ENCODE measurements around the gene SELENBP1. TPM values are rescaled to one million over a fixed set of nuclear protein-coding genes. Genes with fewer than 3 reads are reported as not detected.

Gene SELENBP1
- total and polyA plus RNA-seq, 2 of the 13 experiments (the other 11 are each of a cell fraction or from before 2014, with no cell fraction given): 27.8 to 29.0 TPM

DNA sequence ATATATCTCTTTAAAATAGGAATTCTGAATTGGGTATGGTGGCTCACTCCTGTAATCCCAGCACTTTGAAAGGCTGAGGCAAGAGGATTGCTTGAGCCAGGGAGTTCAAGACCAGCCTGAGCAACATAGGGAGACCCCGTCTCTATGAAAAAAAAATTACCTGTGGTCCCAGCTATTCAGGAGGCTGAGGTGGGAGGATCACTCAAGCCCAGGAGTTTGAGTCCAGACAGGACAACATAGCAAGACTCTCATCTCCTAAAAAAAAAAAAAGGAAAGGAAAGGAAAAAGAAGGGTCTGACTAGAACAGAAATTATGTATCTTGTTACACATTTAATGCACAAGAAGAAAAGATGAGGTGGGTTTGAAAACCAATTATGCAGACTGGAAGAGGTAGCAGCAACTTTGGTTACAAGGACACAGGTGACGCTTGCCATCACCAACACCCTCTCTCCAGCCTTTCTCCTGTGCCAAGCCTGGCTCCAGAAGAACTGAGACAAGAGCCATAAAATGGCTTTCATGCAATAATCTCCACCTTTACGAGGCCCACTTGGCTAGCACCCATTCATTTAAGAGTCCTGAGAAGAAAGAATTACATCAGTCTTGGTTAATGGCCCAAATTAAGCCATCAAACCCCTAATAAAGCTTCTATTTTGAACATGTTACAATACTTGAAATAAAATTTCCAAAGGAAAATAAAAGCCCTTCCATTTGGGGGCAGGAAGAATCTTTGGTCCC, 4.8 kb upstream of the SELENBP1 start (continued):
- TF ChIP-seq CREB1 (IDR thresholded peaks at IDR 0.05) (no peak), CREB1 (CRISPR knock-in tag; IDR thresholded peaks at IDR 0.05) (no peak)

DNA sequence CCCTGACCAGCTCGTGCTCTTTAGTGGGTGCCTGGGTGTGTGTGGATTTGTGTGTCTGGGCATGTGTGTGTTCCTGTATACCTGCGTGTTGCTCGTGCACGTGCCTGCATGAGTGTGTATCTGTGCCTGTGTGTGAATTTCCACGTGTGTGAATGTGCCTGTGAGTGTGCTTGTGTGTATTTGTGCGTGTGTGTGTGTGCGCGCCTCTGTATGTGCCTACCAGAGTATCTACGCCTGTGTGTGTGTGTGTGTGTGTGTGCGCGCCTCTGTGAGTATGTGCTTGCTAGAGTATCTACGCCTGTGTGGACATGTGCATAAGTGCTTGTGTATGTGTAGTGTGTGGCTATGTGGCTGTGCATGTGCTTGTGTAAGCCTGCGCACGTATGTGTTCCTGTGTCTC, 691 bp upstream of the SELENBP1 start:
- in situ Hi-C loops (cut with HindIII; ENCODE audit: extremely low pct_ligation_motif_present, low pct_unique_long_range_greater_than_20kb): no loop called here
- ChIA-PET POLR2A (interaction anchor here (0.7 to 2.2 kb wide), 11 partner anchors 12 to 174 kb away, joined by 3 to 24 read pairs (median 5); partner anchors contain the start of genes PI4KB, PSMB4, RFX5 and ZNF687), CTCF (ENCODE audit: low intra/inter-chr PET ratio, low total read pairs) (no interaction called here)
- no peaks in the 10 kb centered on the region for H3K36me3 ChIP-seq (replicated peaks in 1 of 2; ENCODE audit: control insufficient read depth in 1 of 2, insufficient read depth in 2 of 2, low read length in 2 of 2)
- peak overlapping the region in 1 of 3 experiments; percentile 70; a peak in 2 of 6 replicates for H3K4me3 ChIP-seq (replicated peaks in 1 of 3; ENCODE audit: insufficient read depth in 1 of 3, low read depth in 2 of 3, low read length in 3 of 3)
- H2AFZ ChIP-seq (ENCODE audit: low read length): no peak overlapping the region
- no peaks in the 10 kb centered on the region for H4K20me1 ChIP-seq (ENCODE audit: insufficient read depth, low read length)
- 66% methylated on average over 11 of the region's 14 CpGs for WGBS (ENCODE audit: low lambda C conversion rate)
- no peak for ATAC-seq
- no peak for DNase-seq (ENCODE audit: low spot score)
- peaks cover 5% of the 10 kb centered on the region for H3K79me2 ChIP-seq (ENCODE audit: insufficient read depth, low read length)
- H3K27ac ChIP-seq (ENCODE audit: extremely low read length, insufficient read depth, low read length): no peak overlapping the region
- no peak for FAIRE-seq
- H3K9me3 ChIP-seq (ENCODE audit: low read length): no peaks in the 10 kb centered on the region
- H3K4me2 ChIP-seq (ENCODE audit: low read depth, low read length): peak overlapping the region; percentile 98
- H3K4me1 ChIP-seq (ENCODE audit: insufficient read depth, low read length): peaks cover 41% of the 10 kb centered on the region
- intact Hi-C loops (cut with micrococcal nuclease; ENCODE audit: unreplicated experiment): loop anchor here (2.0 kb wide), 1 partner anchor 26 kb away; the partner anchor contains the start of gene RFX5
- no peak overlapping the region for H3K9ac ChIP-seq (ENCODE audit: insufficient read depth, low read depth, low read length)
- H3K27me3 ChIP-seq (ENCODE audit: control insufficient read depth in 1 of 2, insufficient read depth in 2 of 2, low read length in 2 of 2): no peaks in the 10 kb centered on the region; a peak in 1 of 5 replicates
- BruUV-seq (replicated peaks): no TSS peak
- TF ChIP-seq MTF1 (CRISPR knock-in tag; IDR thresholded peaks at IDR 0.05) (no peak), NAIF1 (CRISPR knock-in tag; IDR thresholded peaks at IDR 0.05; ENCODE audit: borderline replicate concordance) (no peak), PRMT3 (CRISPR knock-in tag; IDR thresholded peaks at IDR 0.05; ENCODE audit: borderline replicate concordance, low read depth) (no peak), JUNB (CRISPR knock-in tag; IDR thresholded peaks at IDR 0.05; ENCODE audit: borderline replicate concordance) (0 out of 2 replicates have a peak, but pooled peaks have one; percentile 18), ZFP62 (CRISPR knock-in tag; IDR thresholded peaks at IDR 0.05) (no peak), FOXO4 (CRISPR knock-in tag; conservative IDR thresholded peaks at IDR 0.05) (0 out of 2 replicates have a peak, but pooled peaks have one; percentile 32), MNT (IDR thresholded peaks at IDR 0.05) (peak; percentile 46; the same call in 1 of the 2 replicates), ELF1 (CRISPR knock-in tag; IDR thresholded peaks at IDR 0.05) (no peak), ZNF850 (CRISPR knock-in tag; conservative IDR thresholded peaks at IDR 0.05) (no peak), MXI1 (IDR thresholded peaks at IDR 0.05; ENCODE audit: borderline replicate concordance, low read depth, low read length) (no peak), MIXL1 (CRISPR knock-in tag; IDR thresholded peaks at IDR 0.05) (no peak), PHF8 (CRISPR knock-in tag; IDR thresholded peaks at IDR 0.05) (no peak), SNAPC2 (CRISPR knock-in tag; IDR thresholded peaks at IDR 0.05) (no peak), CBX1 (IDR thresholded peaks at IDR 0.05; ENCODE audit: low read depth) (no peak), ZBTB20 (CRISPR knock-in tag; IDR thresholded peaks at IDR 0.05; ENCODE audit: borderline replicate concordance, low read depth) (no peak), NPAS2 (CRISPR knock-in tag; IDR thresholded peaks at IDR 0.05; ENCODE audit: borderline replicate concordance) (no peak), ZNF251 (CRISPR knock-in tag; IDR thresholded peaks at IDR 0.05) (0 out of 2 replicates have a peak, but pooled peaks have one; percentile 27)
- TF ChIP-seq, protein P1, sequence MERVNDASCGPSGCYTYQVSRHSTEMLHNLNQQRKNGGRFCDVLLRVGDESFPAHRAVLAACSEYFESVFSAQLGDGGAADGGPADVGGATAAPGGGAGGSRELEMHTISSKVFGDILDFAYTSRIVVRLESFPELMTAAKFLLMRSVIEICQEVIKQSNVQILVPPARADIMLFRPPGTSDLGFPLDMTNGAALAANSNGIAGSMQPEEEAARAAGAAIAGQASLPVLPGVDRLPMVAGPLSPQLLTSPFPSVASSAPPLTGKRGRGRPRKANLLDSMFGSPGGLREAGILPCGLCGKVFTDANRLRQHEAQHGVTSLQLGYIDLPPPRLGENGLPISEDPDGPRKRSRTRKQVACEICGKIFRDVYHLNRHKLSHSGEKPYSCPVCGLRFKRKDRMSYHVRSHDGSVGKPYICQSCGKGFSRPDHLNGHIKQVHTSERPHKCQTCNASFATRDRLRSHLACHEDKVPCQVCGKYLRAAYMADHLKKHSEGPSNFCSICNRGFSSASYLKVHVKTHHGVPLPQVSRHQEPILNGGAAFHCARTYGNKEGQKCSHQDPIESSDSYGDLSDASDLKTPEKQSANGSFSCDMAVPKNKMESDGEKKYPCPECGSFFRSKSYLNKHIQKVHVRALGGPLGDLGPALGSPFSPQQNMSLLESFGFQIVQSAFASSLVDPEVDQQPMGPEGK (CRISPR knock-in tag; IDR thresholded peaks at IDR 0.05): no peak
